ENCODE measurements around the gene GP1BA. TPM values are rescaled to one million over a fixed set of nuclear protein-coding genes. Genes with fewer than 3 reads are reported as not detected.

Gene GP1BA
- total and polyA plus RNA-seq, 10 of the 15 experiments (the other 5 are each of a cell fraction or from before 2014, with no cell fraction given) = 0.04 to 0.67 (median 0.28) TPM; not detected in 1

DNA sequence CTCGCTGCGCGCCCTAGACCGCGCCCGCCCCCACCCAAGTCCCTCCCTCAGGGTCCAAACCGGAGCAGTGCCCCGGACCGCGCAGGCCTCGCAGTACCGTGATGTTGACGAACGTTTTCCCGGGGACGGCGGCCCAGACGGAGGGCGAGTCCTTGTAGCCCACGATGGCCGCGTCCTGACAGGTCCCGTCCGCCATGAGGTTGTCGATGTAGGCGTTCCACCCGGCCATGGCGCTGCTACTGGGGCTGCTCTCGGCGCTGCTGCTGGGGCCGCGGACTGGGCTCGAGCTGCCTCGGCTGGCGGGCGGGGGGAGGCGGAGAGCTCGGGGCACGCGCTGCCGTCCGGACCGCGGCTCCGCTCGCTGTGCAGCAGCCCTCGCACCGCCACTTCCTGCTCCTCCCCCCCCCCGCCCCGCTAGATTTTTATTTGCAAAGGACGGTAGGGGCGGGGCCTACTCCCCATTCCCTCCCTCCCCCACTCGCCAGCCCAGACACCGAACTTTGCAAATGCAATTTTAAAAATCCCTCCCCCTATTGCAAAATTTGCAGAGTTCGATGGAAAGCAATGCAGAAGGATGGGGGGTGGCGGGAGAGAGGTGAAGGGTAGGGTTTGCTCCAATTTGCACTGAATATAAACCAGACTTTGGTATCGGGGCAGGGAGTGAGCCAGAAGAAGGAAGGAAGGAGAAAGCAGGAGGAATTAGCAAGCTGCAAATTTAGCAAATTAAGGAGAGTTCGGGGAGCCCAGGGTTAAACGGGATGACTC lies 16.3 kb downstream of the GP1BA start, which contains the start of gene PFN1 (continued):
- TF ChIP-seq, protein P1, sequence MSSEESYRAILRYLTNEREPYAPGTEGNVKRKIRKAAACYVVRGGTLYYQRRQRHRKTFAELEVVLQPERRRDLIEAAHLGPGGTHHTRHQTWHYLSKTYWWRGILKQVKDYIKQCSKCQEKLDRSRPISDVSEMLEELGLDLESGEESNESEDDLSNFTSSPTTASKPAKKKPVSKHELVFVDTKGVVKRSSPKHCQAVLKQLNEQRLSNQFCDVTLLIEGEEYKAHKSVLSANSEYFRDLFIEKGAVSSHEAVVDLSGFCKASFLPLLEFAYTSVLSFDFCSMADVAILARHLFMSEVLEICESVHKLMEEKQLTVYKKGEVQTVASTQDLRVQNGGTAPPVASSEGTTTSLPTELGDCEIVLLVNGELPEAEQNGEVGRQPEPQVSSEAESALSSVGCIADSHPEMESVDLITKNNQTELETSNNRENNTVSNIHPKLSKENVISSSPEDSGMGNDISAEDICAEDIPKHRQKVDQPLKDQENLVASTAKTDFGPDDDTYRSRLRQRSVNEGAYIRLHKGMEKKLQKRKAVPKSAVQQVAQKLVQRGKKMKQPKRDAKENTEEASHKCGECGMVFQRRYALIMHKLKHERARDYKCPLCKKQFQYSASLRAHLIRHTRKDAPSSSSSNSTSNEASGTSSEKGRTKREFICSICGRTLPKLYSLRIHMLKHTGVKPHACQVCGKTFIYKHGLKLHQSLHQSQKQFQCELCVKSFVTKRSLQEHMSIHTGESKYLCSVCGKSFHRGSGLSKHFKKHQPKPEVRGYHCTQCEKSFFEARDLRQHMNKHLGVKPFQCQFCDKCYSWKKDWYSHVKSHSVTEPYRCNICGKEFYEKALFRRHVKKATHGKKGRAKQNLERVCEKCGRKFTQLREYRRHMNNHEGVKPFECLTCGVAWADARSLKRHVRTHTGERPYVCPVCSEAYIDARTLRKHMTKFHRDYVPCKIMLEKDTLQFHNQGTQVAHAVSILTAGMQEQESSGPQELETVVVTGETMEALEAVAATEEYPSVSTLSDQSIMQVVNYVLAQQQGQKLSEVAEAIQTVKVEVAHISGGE (CRISPR knock-in tag; IDR thresholded peaks at IDR 0.05) = peak; percentile 64
- 0 out of 2 replicates have a peak, but pooled peaks have one; percentile 26 for TF ChIP-seq ZNF24 (IDR thresholded peaks at IDR 0.05)
- TF ChIP-seq, protein P2, sequence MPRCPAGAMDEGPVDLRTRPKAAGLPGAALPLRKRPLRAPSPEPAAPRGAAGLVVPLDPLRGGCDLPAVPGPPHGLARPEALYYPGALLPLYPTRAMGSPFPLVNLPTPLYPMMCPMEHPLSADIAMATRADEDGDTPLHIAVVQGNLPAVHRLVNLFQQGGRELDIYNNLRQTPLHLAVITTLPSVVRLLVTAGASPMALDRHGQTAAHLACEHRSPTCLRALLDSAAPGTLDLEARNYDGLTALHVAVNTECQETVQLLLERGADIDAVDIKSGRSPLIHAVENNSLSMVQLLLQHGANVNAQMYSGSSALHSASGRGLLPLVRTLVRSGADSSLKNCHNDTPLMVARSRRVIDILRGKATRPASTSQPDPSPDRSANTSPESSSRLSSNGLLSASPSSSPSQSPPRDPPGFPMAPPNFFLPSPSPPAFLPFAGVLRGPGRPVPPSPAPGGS (IDR thresholded peaks at IDR 0.05; ENCODE audit: borderline replicate concordance, insufficient read depth, low read depth, low read length, poor library complexity, severe bottlenecking) = no peak
- TF ChIP-seq IRF4 (IDR thresholded peaks at IDR 0.05; ENCODE audit: low read depth, low read length) = 0 out of 2 replicates have a peak, but pooled peaks have one; percentile 9
- TF ChIP-seq, protein P3, sequence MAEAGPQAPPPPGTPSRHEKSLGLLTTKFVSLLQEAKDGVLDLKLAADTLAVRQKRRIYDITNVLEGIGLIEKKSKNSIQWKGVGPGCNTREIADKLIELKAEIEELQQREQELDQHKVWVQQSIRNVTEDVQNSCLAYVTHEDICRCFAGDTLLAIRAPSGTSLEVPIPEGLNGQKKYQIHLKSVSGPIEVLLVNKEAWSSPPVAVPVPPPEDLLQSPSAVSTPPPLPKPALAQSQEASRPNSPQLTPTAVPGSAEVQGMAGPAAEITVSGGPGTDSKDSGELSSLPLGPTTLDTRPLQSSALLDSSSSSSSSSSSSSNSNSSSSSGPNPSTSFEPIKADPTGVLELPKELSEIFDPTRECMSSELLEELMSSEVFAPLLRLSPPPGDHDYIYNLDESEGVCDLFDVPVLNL (IDR thresholded peaks at IDR 0.05; ENCODE audit: low read depth, low read length) = peak; percentile 76
- peak; percentile 65; the same call in 1 of the 2 replicates for TF ChIP-seq IKZF1 (conservative IDR thresholded peaks at IDR 0.05)
- peak; percentile 80 for TF ChIP-seq TCF3 (IDR thresholded peaks at IDR 0.05; ENCODE audit: borderline replicate concordance, insufficient read depth, low read depth, low read length)
- peak in 1 of 2 experiments; percentile 19; a peak in 1 of 4 replicates for TF ChIP-seq EP300 (IDR thresholded peaks at IDR 0.05; ENCODE audit: borderline replicate concordance in 1 of 2, control insufficient read depth in 1 of 2, low read depth in 2 of 2, low read length in 2 of 2)
- TF ChIP-seq, protein P4, sequence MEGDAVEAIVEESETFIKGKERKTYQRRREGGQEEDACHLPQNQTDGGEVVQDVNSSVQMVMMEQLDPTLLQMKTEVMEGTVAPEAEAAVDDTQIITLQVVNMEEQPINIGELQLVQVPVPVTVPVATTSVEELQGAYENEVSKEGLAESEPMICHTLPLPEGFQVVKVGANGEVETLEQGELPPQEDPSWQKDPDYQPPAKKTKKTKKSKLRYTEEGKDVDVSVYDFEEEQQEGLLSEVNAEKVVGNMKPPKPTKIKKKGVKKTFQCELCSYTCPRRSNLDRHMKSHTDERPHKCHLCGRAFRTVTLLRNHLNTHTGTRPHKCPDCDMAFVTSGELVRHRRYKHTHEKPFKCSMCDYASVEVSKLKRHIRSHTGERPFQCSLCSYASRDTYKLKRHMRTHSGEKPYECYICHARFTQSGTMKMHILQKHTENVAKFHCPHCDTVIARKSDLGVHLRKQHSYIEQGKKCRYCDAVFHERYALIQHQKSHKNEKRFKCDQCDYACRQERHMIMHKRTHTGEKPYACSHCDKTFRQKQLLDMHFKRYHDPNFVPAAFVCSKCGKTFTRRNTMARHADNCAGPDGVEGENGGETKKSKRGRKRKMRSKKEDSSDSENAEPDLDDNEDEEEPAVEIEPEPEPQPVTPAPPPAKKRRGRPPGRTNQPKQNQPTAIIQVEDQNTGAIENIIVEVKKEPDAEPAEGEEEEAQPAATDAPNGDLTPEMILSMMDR (IDR thresholded peaks at IDR 0.05 in 2 of 3, conservative IDR thresholded peaks at IDR 0.05 in 1 of 3; ENCODE audit: control insufficient read depth in 2 of 3, extremely low read depth in 1 of 3, insufficient read depth in 1 of 3, low read depth in 3 of 3, low read length in 3 of 3) = no peak
- TF ChIP-seq SMAD1 (IDR thresholded peaks at IDR 0.05; ENCODE audit: low read depth, partially characterized antibody) = no peak
- TF ChIP-seq, protein P5, sequence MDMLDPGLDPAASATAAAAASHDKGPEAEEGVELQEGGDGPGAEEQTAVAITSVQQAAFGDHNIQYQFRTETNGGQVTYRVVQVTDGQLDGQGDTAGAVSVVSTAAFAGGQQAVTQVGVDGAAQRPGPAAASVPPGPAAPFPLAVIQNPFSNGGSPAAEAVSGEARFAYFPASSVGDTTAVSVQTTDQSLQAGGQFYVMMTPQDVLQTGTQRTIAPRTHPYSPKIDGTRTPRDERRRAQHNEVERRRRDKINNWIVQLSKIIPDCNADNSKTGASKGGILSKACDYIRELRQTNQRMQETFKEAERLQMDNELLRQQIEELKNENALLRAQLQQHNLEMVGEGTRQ (IDR thresholded peaks at IDR 0.05; ENCODE audit: borderline replicate concordance, low read depth, low read length) = no peak
- TF ChIP-seq YY1 (IDR thresholded peaks at IDR 0.05; ENCODE audit: low read depth, low read length) = peak; percentile 47
- TF ChIP-seq SREBF1 (IDR thresholded peaks at IDR 0.05; ENCODE audit: low read length) = 0 out of 2 replicates have a peak, but pooled peaks have one; percentile 13
- TF ChIP-seq RB1 (IDR thresholded peaks at IDR 0.05; ENCODE audit: borderline replicate concordance) = no peak
- TF ChIP-seq ZBED1 (IDR thresholded peaks at IDR 0.05; ENCODE audit: borderline replicate concordance) = peak; percentile 49; the same call in 1 of the 2 replicates
- peak; percentile 82 for TF ChIP-seq POLR2A (IDR thresholded peaks at IDR 0.05; ENCODE audit: low read depth, low read length)
- no peak for TF ChIP-seq ZNF274 (IDR thresholded peaks at IDR 0.05; ENCODE audit: insufficient read depth, insufficient read length)
- 0 out of 2 replicates have a peak, but pooled peaks have one; percentile 36 for TF ChIP-seq ZSCAN29 (IDR thresholded peaks at IDR 0.05)
- peak; percentile 59; the same call in 1 of the 2 replicates for TF ChIP-seq SMARCA5 (IDR thresholded peaks at IDR 0.05)
- peak; percentile 80; the same call in 1 of the 2 replicates for TF ChIP-seq CHD1 (IDR thresholded peaks at IDR 0.05; ENCODE audit: low read depth, low read length)
- peak; percentile 93 for TF ChIP-seq NBN (IDR thresholded peaks at IDR 0.05)
